ENCODE measurements around the gene ARHGAP15.

ARHGAP15 gene

GRCh38 chr2:143279672-143280071 lies 150.5 kb downstream of the ARHGAP15 start:
- Histone ChIP-seq H3K9ac (no peak overlapping the region), H3K27ac (no peak overlapping the region), H4K20me1 (no peaks in the 10 kb centered on the region; the same call in 1 of the 2 replicates)

GRCh38 chr2:143280097-143280757 lies 151.0 kb downstream of the ARHGAP15 start:
- Histone ChIP-seq H3K9me3 (no peaks in the 10 kb centered on the region), H3K27ac (no peak overlapping the region), H3K36me3 (no peaks in the 10 kb centered on the region), H3K27me3 (no peaks in the 10 kb centered on the region), H4K20me1 (no peaks in the 10 kb centered on the region; the same call in 1 of the 2 replicates), H3K4me3 (no peak overlapping the region), H3K4me2 (no peak overlapping the region), H3K9ac (no peak overlapping the region), H3K4me1 (no peaks in the 10 kb centered on the region)
- no peak for TF ChIP-seq Cebpa-rat (IDR thresholded peaks at IDR 0.05)

More at GRCh38 chr2:143279672-143280071, 150.5 kb downstream of the ARHGAP15 start:
- Histone ChIP-seq H3K9me3 (no peaks in the 10 kb centered on the region), H3K4me3 (no peak overlapping the region), H3K4me2 (no peak overlapping the region), H3K4me1 (no peaks in the 10 kb centered on the region), H3K36me3 (no peaks in the 10 kb centered on the region), H3K27me3 (no peaks in the 10 kb centered on the region)
- TF ChIP-seq Cebpa-rat (IDR thresholded peaks at IDR 0.05) = no peak

GRCh38 chr2:143282684-143283083 lies 153.5 kb downstream of the ARHGAP15 start:
- H3K4me2 ChIP-seq = no peak overlapping the region
- no peak for TF ChIP-seq Cebpa-rat (IDR thresholded peaks at IDR 0.05)
- H4K20me1 ChIP-seq = no peaks in the 10 kb centered on the region
- H3K4me1 ChIP-seq = no peaks in the 10 kb centered on the region
- no peaks in the 10 kb centered on the region for H3K36me3 ChIP-seq
- H3K9me3 ChIP-seq = no peaks in the 10 kb centered on the region
- H3K27ac ChIP-seq = no peak overlapping the region
- no peaks in the 10 kb centered on the region for H3K27me3 ChIP-seq
- no peak overlapping the region for H3K9ac ChIP-seq
- H3K4me3 ChIP-seq = no peak overlapping the region

- no peak overlapping the region for H3K4me2 ChIP-seq
Measured at GRCh38 chr2:143284087-143284675, 155.0 kb downstream of the ARHGAP15 start.

GRCh38 chr2:143289025-143289424 lies 159.8 kb downstream of the ARHGAP15 start:
- H3K4me2 ChIP-seq = no peak overlapping the region
- H3K4me3 ChIP-seq = no peak overlapping the region

More at GRCh38 chr2:143284087-143284675, 155.0 kb downstream of the ARHGAP15 start:
- no peaks in the 10 kb centered on the region for H3K4me1 ChIP-seq
- H3K27ac ChIP-seq = no peak overlapping the region
- H3K9me3 ChIP-seq = no peaks in the 10 kb centered on the region
- no peak for TF ChIP-seq Cebpa-rat (IDR thresholded peaks at IDR 0.05)
- no peaks in the 10 kb centered on the region for H4K20me1 ChIP-seq
- no peak overlapping the region for H3K9ac ChIP-seq
- H3K27me3 ChIP-seq = no peaks in the 10 kb centered on the region
- H3K4me3 ChIP-seq = no peak overlapping the region
- H3K36me3 ChIP-seq = no peaks in the 10 kb centered on the region

GRCh38 chr2:143290221-143290620 lies 161.0 kb downstream of the ARHGAP15 start:
- Histone ChIP-seq H4K20me1 (no peaks in the 10 kb centered on the region), H3K4me2 (no peak overlapping the region), H3K9me3 (no peaks in the 10 kb centered on the region), H3K4me1 (no peaks in the 10 kb centered on the region), H3K27ac (no peak overlapping the region), H3K9ac (no peak overlapping the region), H3K4me3 (no peak overlapping the region), H3K36me3 (no peaks in the 10 kb centered on the region), H3K27me3 (no peaks in the 10 kb centered on the region)
- no peak for TF ChIP-seq Cebpa-rat (IDR thresholded peaks at IDR 0.05)

More at GRCh38 chr2:143289025-143289424, 159.8 kb downstream of the ARHGAP15 start:
- H3K27me3 ChIP-seq = no peaks in the 10 kb centered on the region
- no peaks in the 10 kb centered on the region for H3K36me3 ChIP-seq
- H3K9ac ChIP-seq = no peak overlapping the region
- H3K9me3 ChIP-seq = no peaks in the 10 kb centered on the region
- no peaks in the 10 kb centered on the region for H4K20me1 ChIP-seq
- no peak for TF ChIP-seq Cebpa-rat (IDR thresholded peaks at IDR 0.05)
- no peaks in the 10 kb centered on the region for H3K4me1 ChIP-seq
- no peak overlapping the region for H3K27ac ChIP-seq

- Histone ChIP-seq H4K20me1 (no peaks in the 10 kb centered on the region), H3K27me3 (no peaks in the 10 kb centered on the region), H3K4me2 (no peak overlapping the region)
Measured at GRCh38 chr2:143294068-143294467, 164.8 kb downstream of the ARHGAP15 start.

GRCh38 chr2:143296089-143296488 lies 166.9 kb downstream of the ARHGAP15 start:
- no peak overlapping the region for H3K27ac ChIP-seq
- H3K4me3 ChIP-seq = no peak overlapping the region
- no peak for TF ChIP-seq Cebpa-rat (IDR thresholded peaks at IDR 0.05)
- no peak overlapping the region for H3K4me2 ChIP-seq
- H3K27me3 ChIP-seq = no peaks in the 10 kb centered on the region
- no peaks in the 10 kb centered on the region for H3K4me1 ChIP-seq
- no peaks in the 10 kb centered on the region for H3K9me3 ChIP-seq
- no peaks in the 10 kb centered on the region; the same call in 1 of the 2 replicates for H4K20me1 ChIP-seq
- no peaks in the 10 kb centered on the region for H3K36me3 ChIP-seq
- no peak overlapping the region for H3K9ac ChIP-seq

More at GRCh38 chr2:143294068-143294467, 164.8 kb downstream of the ARHGAP15 start:
- H3K27ac ChIP-seq = no peak overlapping the region
- no peak overlapping the region for H3K4me3 ChIP-seq
- no peak for TF ChIP-seq Cebpa-rat (IDR thresholded peaks at IDR 0.05)
- no peak overlapping the region for H3K9ac ChIP-seq
- H3K4me1 ChIP-seq = no peaks in the 10 kb centered on the region
- no peaks in the 10 kb centered on the region for H3K36me3 ChIP-seq
- H3K9me3 ChIP-seq = no peaks in the 10 kb centered on the region

- Histone ChIP-seq H4K20me1 (no peaks in the 10 kb centered on the region; the same call in 1 of the 2 replicates), H3K27ac (no peak overlapping the region), H3K36me3 (no peaks in the 10 kb centered on the region), H3K9me3 (no peaks in the 10 kb centered on the region), H3K27me3 (no peaks in the 10 kb centered on the region), H3K9ac (no peak overlapping the region), H3K4me2 (no peak overlapping the region), H3K4me3 (no peak overlapping the region), H3K4me1 (no peaks in the 10 kb centered on the region)
- TF ChIP-seq Cebpa-rat (IDR thresholded peaks at IDR 0.05) = no peak
Measured at GRCh38 chr2:143297182-143297581, 168.0 kb downstream of the ARHGAP15 start.

- Histone ChIP-seq H3K27me3 (no peaks in the 10 kb centered on the region), H3K4me1 (no peaks in the 10 kb centered on the region), H4K20me1 (no peaks in the 10 kb centered on the region; the same call in 1 of the 2 replicates), H3K9ac (no peak overlapping the region), H3K27ac (no peak overlapping the region), H3K36me3 (no peaks in the 10 kb centered on the region), H3K4me3 (no peak overlapping the region), H3K4me2 (no peak overlapping the region), H3K9me3 (no peaks in the 10 kb centered on the region)
- TF ChIP-seq Cebpa-rat (IDR thresholded peaks at IDR 0.05) = no peak
Measured at GRCh38 chr2:143300536-143300935, 171.3 kb downstream of the ARHGAP15 start.

All from BLaER1 (cell line).